ENCODE measurements around the gene PRM1.

The PRM1 gene

GRCh38 chr16:11232852-11233726 lies 48.0 kb downstream of the PRM1 start:
- no peak for TF ChIP-seq MYC (IDR thresholded peaks at IDR 0.05; ENCODE audit: low read depth, low read length)
- no peak for TF ChIP-seq POLR2A (IDR thresholded peaks at IDR 0.05; ENCODE audit: extremely low read depth, insufficient read length)
- TF ChIP-seq CTCF (IDR thresholded peaks at IDR 0.05; ENCODE audit: low read depth, low read length) = no peak
- no peak for TF ChIP-seq MAX (IDR thresholded peaks at IDR 0.05; ENCODE audit: low read depth, low read length)
- no peak for DNase-seq (ENCODE audit: low read depth)
- no peak overlapping the region for H3K4me3 ChIP-seq (ENCODE audit: low read depth, low read length)

- no peak for DNase-seq (ENCODE audit: low read depth)
- TF ChIP-seq MAX (IDR thresholded peaks at IDR 0.05; ENCODE audit: low read depth, low read length) (no peak), MYC (IDR thresholded peaks at IDR 0.05; ENCODE audit: low read depth, low read length) (no peak), POLR2A (IDR thresholded peaks at IDR 0.05; ENCODE audit: extremely low read depth, insufficient read length) (no peak), CTCF (IDR thresholded peaks at IDR 0.05; ENCODE audit: low read depth, low read length) (no peak)
- H3K4me3 ChIP-seq (ENCODE audit: low read depth, low read length) = no peak overlapping the region
Observed at GRCh38 chr16:11232302-11232851, 48.8 kb downstream of the PRM1 start.

GRCh38 chr16:11231367-11231970 lies 49.7 kb downstream of the PRM1 start:
- TF ChIP-seq MAX (IDR thresholded peaks at IDR 0.05; ENCODE audit: low read depth, low read length) (no peak), POLR2A (IDR thresholded peaks at IDR 0.05; ENCODE audit: extremely low read depth, insufficient read length) (no peak), MYC (IDR thresholded peaks at IDR 0.05; ENCODE audit: low read depth, low read length) (no peak), CTCF (IDR thresholded peaks at IDR 0.05; ENCODE audit: low read depth, low read length) (no peak)
- H3K4me3 ChIP-seq (ENCODE audit: low read depth, low read length) = no peak overlapping the region
- no peak for DNase-seq (ENCODE audit: low read depth)
